Neuronal stem cell (in vitro differentiated cells): ENCODE results near the gene LPIN2.
"Not testable (repeated sequence)": the region's sequence is repeated elsewhere in the genome, so short reads cannot be mapped to it uniquely, and the experiment has no call there.

Source experiments
- DNase-seq: peaks from one replicate; pipeline ENCODE4 v3.0.0-alpha.2; 2013; ENCODE audit warnings: low spot score
- H2AFZ ChIP-seq: one replicate; pipeline ENCODE4 v1.6.1; 2013; ENCODE audit warnings: mild to moderate bottlenecking, low read length, inconsistent platforms
- H2AK5ac ChIP-seq: 2 replicates; pipeline ENCODE4 v1.6.1; 2013; ENCODE audit warnings: low read depth, mild to moderate bottlenecking, inconsistent platforms, low read length, moderate library complexity, mixed read lengths
- H2BK120ac ChIP-seq: 2 replicates; pipeline ENCODE4 v1.6.1; 2013; ENCODE audit warnings: low read depth, mild to moderate bottlenecking, inconsistent platforms, low read length, moderate library complexity, mixed read lengths
- H2BK12ac ChIP-seq: one replicate; pipeline ENCODE4 v1.6.1; 2013; ENCODE audit warnings: low read length, inconsistent platforms
- H2BK15ac ChIP-seq: 2 replicates; pipeline ENCODE4 v1.6.1; 2013; ENCODE audit warnings: mild to moderate bottlenecking, low read length, inconsistent platforms, mixed read lengths
- H2BK5ac ChIP-seq: one replicate; pipeline ENCODE4 v1.6.1; 2013; ENCODE audit warnings: inconsistent platforms, mild to moderate bottlenecking, low read length, moderate library complexity
- H3K14ac ChIP-seq: one replicate; pipeline ENCODE4 v1.6.1; 2013; ENCODE audit warnings: low read length, inconsistent platforms
- H3K18ac ChIP-seq: 2 replicates; pipeline ENCODE4 v1.6.1; 2013; ENCODE audit warnings: low read length, inconsistent platforms
- H3K23ac ChIP-seq: 2 replicates; pipeline ENCODE4 v1.6.1; 2013; ENCODE audit warnings: low read depth, mild to moderate bottlenecking, mixed read lengths, low read length, inconsistent platforms; ENCODE audit not compliant: poor library complexity
- H3K27ac ChIP-seq: replicated peaks from 3 replicates; pipeline ENCODE4 v1.5.1; 2013; ENCODE audit warnings: low read length, inconsistent platforms
- H3K27me3 ChIP-seq, 3 experiments: 2 replicates each; pipeline ENCODE4 v1.6.1; 2013; ENCODE audit warnings: low read length in 3 of 3, mild to moderate bottlenecking in 2 of 3, inconsistent platforms in 1 of 3, low read depth in 1 of 3, mixed read lengths in 1 of 3, moderate library complexity in 1 of 3; ENCODE audit not compliant: control insufficient read depth in 3 of 3, insufficient read depth in 3 of 3
- H3K36me3 ChIP-seq, 2 donors: replicated peaks in 1 of 2; 2 replicates each; pipeline ENCODE4 v1.6.1; 2013; ENCODE audit warnings: low read length in 2 of 2; ENCODE audit not compliant: control insufficient read depth in 2 of 2, insufficient read depth in 2 of 2
- H3K4ac ChIP-seq: 2 replicates; pipeline ENCODE4 v1.6.1; 2013; ENCODE audit warnings: inconsistent platforms, mild to moderate bottlenecking, low read length, moderate library complexity
- H3K4me1 ChIP-seq, 2 donors: 1 replicate in 1 of 2; 2 replicates in 1 of 2; pipeline ENCODE4 v1.6.1; 2013; ENCODE audit warnings: low read length in 2 of 2, low read depth in 1 of 2; ENCODE audit not compliant: control insufficient read depth in 2 of 2, insufficient read depth in 1 of 2
- H3K4me2 ChIP-seq: one replicate; pipeline ENCODE4 v1.6.1; 2013; ENCODE audit warnings: mild to moderate bottlenecking, low read length, inconsistent platforms; ENCODE audit not compliant: insufficient read depth, poor library complexity, severe bottlenecking
- H3K4me3 ChIP-seq, 2 donors: 2 replicates each; pipeline ENCODE4 v1.5.1; 2013; ENCODE audit warnings: low read length in 2 of 2, mild to moderate bottlenecking in 2 of 2, inconsistent platforms in 1 of 2, moderate library complexity in 1 of 2
- H3K79me1 ChIP-seq: one replicate; pipeline ENCODE4 v1.6.1; 2013; ENCODE audit warnings: low read depth, mild to moderate bottlenecking, inconsistent platforms, low read length, moderate library complexity
- H3K9ac ChIP-seq: one replicate; pipeline ENCODE4 v1.6.1; 2013; ENCODE audit warnings: mild to moderate bottlenecking, low read depth, low read length, inconsistent platforms; ENCODE audit not compliant: poor library complexity
- H3K9me3 ChIP-seq, 2 donors: replicated peaks in 1 of 2; 2 replicates each; pipeline versions ENCODE3 to v1.6.1; 2013; ENCODE audit warnings: low read length in 2 of 2, mild to moderate bottlenecking in 2 of 2, inconsistent platforms in 1 of 2, low read depth in 1 of 2, mixed read lengths in 1 of 2, moderate library complexity in 1 of 2; ENCODE audit not compliant: control insufficient read depth in 2 of 2, insufficient read depth in 1 of 2
- H4K8ac ChIP-seq: one replicate; pipeline ENCODE4 v1.6.1; 2013; ENCODE audit warnings: low read depth, mild to moderate bottlenecking, inconsistent platforms, low read length, moderate library complexity
- H4K91ac ChIP-seq: one replicate; pipeline ENCODE4 v1.6.1; 2013; ENCODE audit warnings: low read length, low read depth, mild to moderate bottlenecking, inconsistent platforms; ENCODE audit not compliant: poor library complexity
- WGBS, 2 donors: extraction: QIAGEN DNeasy Blood & Tissue Kit; methylation state at CpG; one replicate each; pipeline ENCODE4 v1.1.7; 2013; ENCODE audit warnings: missing lambda C conversion rate in 2 of 2, mixed read lengths in 1 of 2; ENCODE audit not compliant: insufficient read length in 2 of 2, insufficient replicate concordance in 1 of 2; ENCODE audit errors: extremely low coverage in 2 of 2; 5-methylcytosine and 5-hydroxymethylcytosine counted together

The LPIN2 gene

GRCh38 chr18:3007491-3007890 lies 5.5 kb downstream of the LPIN2 start:
- H3K4me2 ChIP-seq, result no peak overlapping the region
- H4K91ac ChIP-seq, result no peak overlapping the region
- H2BK12ac ChIP-seq, result no peak overlapping the region
- H3K79me1 ChIP-seq, result peaks cover 3% of the 10 kb centered on the region
- H3K4me1 ChIP-seq, result peaks cover 3 to 5% of the 10 kb centered on the region in 2 donors
- no peak overlapping the region for H3K14ac ChIP-seq
- no peak overlapping the region for H3K18ac ChIP-seq
- H3K23ac ChIP-seq, result no peak overlapping the region
- no peak overlapping the region for H3K9ac ChIP-seq
- H2BK5ac ChIP-seq, result no peak overlapping the region
- no CpG with 5 or more reads among the region's 3 CpGs for WGBS, 2 donors
- H3K27me3 ChIP-seq, result no peaks in the 10 kb centered on the region
- DNase-seq, result no peak
- no peak overlapping the region for H2AK5ac ChIP-seq
- no peak overlapping the region for H4K8ac ChIP-seq
- no peak overlapping the region for H3K4ac ChIP-seq
- peaks cover 7 to 43% of the 10 kb centered on the region in 2 donors for H3K9me3 ChIP-seq
- no peak overlapping the region for H2AFZ ChIP-seq
- peaks cover 10 to 80% of the 10 kb centered on the region in 2 donors for H3K36me3 ChIP-seq
- H2BK15ac ChIP-seq, result no peak overlapping the region
- H2BK120ac ChIP-seq, result no peak overlapping the region
- no peak overlapping the region for H3K4me3 ChIP-seq
- no peak overlapping the region for H3K27ac ChIP-seq

GRCh38 chr18:3005462-3005861 lies 7.5 kb downstream of the LPIN2 start:
- peak overlapping the region in 1 of 2 donors; percentile 56 for H3K4me3 ChIP-seq
- H2BK5ac ChIP-seq, result no peak overlapping the region
- WGBS, 2 donors, result no CpG with 5 or more reads among the region's 6 CpGs
- no peak overlapping the region for H2BK15ac ChIP-seq
- no peak overlapping the region for H2BK120ac ChIP-seq
- H4K91ac ChIP-seq, result no peak overlapping the region
- no peak overlapping the region for H2BK12ac ChIP-seq
- H3K4me2 ChIP-seq, result no peak overlapping the region
- no peak overlapping the region for H3K23ac ChIP-seq
- no peaks in the 10 kb centered on the region for H3K27me3 ChIP-seq
- no peak overlapping the region for H3K27ac ChIP-seq
- no peak overlapping the region for H4K8ac ChIP-seq
- no peak overlapping the region for H2AFZ ChIP-seq
- peaks cover 3% of the 10 kb centered on the region for H3K79me1 ChIP-seq
- H3K18ac ChIP-seq, result no peak overlapping the region
- no peaks in the 10 kb centered on the region for H3K4me1 ChIP-seq
- no peak overlapping the region for H3K14ac ChIP-seq
- H3K4ac ChIP-seq, result no peak overlapping the region
- peaks cover 8 to 86% of the 10 kb centered on the region in 2 donors for H3K36me3 ChIP-seq
- no peak overlapping the region for H3K9ac ChIP-seq
- H3K9me3 ChIP-seq, result peaks cover 11 to 63% of the 10 kb centered on the region in 2 donors
- H2AK5ac ChIP-seq, result no peak overlapping the region
- no peak for DNase-seq

- H2BK12ac ChIP-seq, H3K4me2 ChIP-seq, H2BK5ac ChIP-seq, H3K4ac ChIP-seq, H2AK5ac ChIP-seq, H3K23ac ChIP-seq, H3K4me1 ChIP-seq, H3K27ac ChIP-seq, H3K18ac ChIP-seq, H3K27me3 ChIP-seq, H3K4me3 ChIP-seq, H3K79me1 ChIP-seq, H4K91ac ChIP-seq, H3K14ac ChIP-seq, DNase-seq, H3K9ac ChIP-seq, H2BK15ac ChIP-seq, H4K8ac ChIP-seq, H2BK120ac ChIP-seq, H2AFZ ChIP-seq: not testable (repeated sequence)
- WGBS, 2 donors, result no CpG with 5 or more reads among the region's 8 CpGs
- Histone ChIP-seq H3K9me3 (peaks cover 12 to 63% of the 10 kb centered on the region in 2 donors), H3K36me3 (peaks cover 8 to 75% of the 10 kb centered on the region in 2 donors)
Observed at GRCh38 chr18:3003766-3004165, 9.2 kb downstream of the LPIN2 start.

GRCh38 chr18:3002732-3003131 lies 10.2 kb downstream of the LPIN2 start:
- no CpG with 5 or more reads among the region's 5 CpGs for WGBS, 2 donors
- H3K14ac ChIP-seq, result no peak overlapping the region
- H2AK5ac ChIP-seq, result no peak overlapping the region
- no peak overlapping the region for H3K4me2 ChIP-seq
- H3K23ac ChIP-seq, result no peak overlapping the region
- no peak overlapping the region for H3K4ac ChIP-seq
- no peak overlapping the region for H3K4me3 ChIP-seq
- H3K79me1 ChIP-seq, result peaks cover 3% of the 10 kb centered on the region
- peaks cover 6 to 65% of the 10 kb centered on the region in 2 donors for H3K36me3 ChIP-seq
- H3K9me3 ChIP-seq, result peaks cover 12 to 58% of the 10 kb centered on the region in 2 donors
- H2AFZ ChIP-seq, result no peak overlapping the region
- H2BK12ac ChIP-seq, result no peak overlapping the region
- H4K8ac ChIP-seq, result no peak overlapping the region
- H3K4me1 ChIP-seq, result peaks cover 0 to 1% of the 10 kb centered on the region in 2 donors
- no peak for DNase-seq
- H2BK120ac ChIP-seq, result no peak overlapping the region
- H2BK15ac ChIP-seq, result no peak overlapping the region
- no peak overlapping the region for H3K9ac ChIP-seq
- H4K91ac ChIP-seq, result no peak overlapping the region
- no peaks in the 10 kb centered on the region for H3K27me3 ChIP-seq
- H2BK5ac ChIP-seq, result no peak overlapping the region
- no peak overlapping the region for H3K27ac ChIP-seq
- no peak overlapping the region for H3K18ac ChIP-seq
